HepG2 (cell line): ENCODE measurements around the gene NPC2. TPM values are rescaled to one million over a fixed set of nuclear protein-coding genes. Genes with fewer than 3 reads are reported as not detected.
A peak's percentile ranks its signal among the peaks of the same experiment; 100 is the strongest.

Experiments used
- ARNT ChIP-seq: fragments of 450-650 bp; IDR thresholded peaks from 2 replicates; pipeline ENCODE4 v1.6.1; 2017
- CREBL2 ChIP-seq: sonication (generic); formaldehyde crosslinking; IDR thresholded peaks from 2 replicates; pipeline ENCODE4 v1.8.1; 2023; ENCODE audit warnings: missing genetic modification reagents, mild to moderate bottlenecking, borderline replicate concordance
- CSRNP2 ChIP-seq: sonication (generic); formaldehyde crosslinking; conservative IDR thresholded peaks from 2 replicates; pipeline ENCODE4 v1.8.0; 2022; ENCODE audit warnings: low read depth, missing genetic modification reagents
- HES4 ChIP-seq: sonication (generic); formaldehyde crosslinking; IDR thresholded peaks from 2 replicates; pipeline ENCODE4 v1.9.0; 2021; ENCODE audit warnings: mild to moderate bottlenecking, missing genetic modification reagents, borderline replicate concordance
- HNRNPK ChIP-seq: fragments of 200-400 bp; formaldehyde crosslinking; IDR thresholded peaks from 2 replicates; pipeline ENCODE4 v1.6.1; 2018; ENCODE audit warnings: low read length, low read depth, moderate library complexity, mild to moderate bottlenecking; ENCODE audit not compliant: poor library complexity, severe bottlenecking
- HOXA7 ChIP-seq: sonication (generic); formaldehyde crosslinking; IDR thresholded peaks from 2 replicates; pipeline ENCODE4 v1.8.1; 2022; ENCODE audit warnings: mild to moderate bottlenecking, missing genetic modification reagents, moderate library complexity
- ISX ChIP-seq: sonication (generic); formaldehyde crosslinking; conservative IDR thresholded peaks from 2 replicates; pipeline ENCODE4 v1.5.0; 2020; ENCODE audit warnings: missing genetic modification reagents
- KAT7 ChIP-seq: IDR thresholded peaks from 2 replicates; pipeline ENCODE4 v1.6.1; 2018; ENCODE audit warnings: borderline replicate concordance, missing compliant biosample characterization
- MTERF4 ChIP-seq: sonication (generic); formaldehyde crosslinking; IDR thresholded peaks from 2 replicates; pipeline ENCODE4 v1.8.0; 2023; ENCODE audit warnings: mild to moderate bottlenecking, missing genetic modification reagents
- MXD4 ChIP-seq: IDR thresholded peaks from 2 replicates; pipeline ENCODE4 v1.6.1; 2016; ENCODE audit warnings: mild to moderate bottlenecking, missing biosample characterization, missing genetic modification reagents
- NFAT5 ChIP-seq: sonication (generic); formaldehyde crosslinking; IDR thresholded peaks from 2 replicates; pipeline ENCODE4 v1.4.0; 2020; ENCODE audit warnings: missing genetic modification reagents
- SATB2 ChIP-seq: sonication (generic); formaldehyde crosslinking; IDR thresholded peaks from 2 replicates; pipeline ENCODE4 v1.5.0; 2020; ENCODE audit warnings: missing genetic modification reagents
- SMARCC2 ChIP-seq: fragments of 450-650 bp; IDR thresholded peaks from 2 replicates; pipeline ENCODE4 v1.6.1; 2017; ENCODE audit warnings: antibody characterized with exemption, mild to moderate bottlenecking
- SNAI1 ChIP-seq: sonication (generic); formaldehyde crosslinking; IDR thresholded peaks from 2 replicates; pipeline ENCODE4 v1.5.0; 2020; ENCODE audit warnings: mild to moderate bottlenecking, missing genetic modification reagents, borderline replicate concordance
- TOE1 ChIP-seq: sonication (generic); formaldehyde crosslinking; IDR thresholded peaks from 2 replicates; pipeline ENCODE4 v1.4.0; 2020; ENCODE audit warnings: mild to moderate bottlenecking, missing genetic modification reagents
- XRCC5 ChIP-seq: fragments of 200-400 bp; formaldehyde crosslinking; optimal IDR thresholded peaks from 2 replicates; pipeline ENCODE3; 2017; ENCODE audit warnings: mild to moderate bottlenecking, low read length
- ZBTB26 ChIP-seq: IDR thresholded peaks from 2 replicates; pipeline ENCODE4 v1.6.1; 2016; ENCODE audit warnings: missing compliant biosample characterization, missing genetic modification reagents, borderline replicate concordance
- ZNF546 ChIP-seq: sonication (generic); formaldehyde crosslinking; conservative IDR thresholded peaks from 2 replicates; pipeline ENCODE4 v1.8.1; 2023; ENCODE audit warnings: mild to moderate bottlenecking, missing genetic modification reagents
- ZNF746 ChIP-seq: sonication (generic); formaldehyde crosslinking; IDR thresholded peaks from 2 replicates; pipeline ENCODE4 v1.8.0; 2022; ENCODE audit warnings: mild to moderate bottlenecking, missing genetic modification reagents
- ZNF891 ChIP-seq: sonication (generic); formaldehyde crosslinking; IDR thresholded peaks from 2 replicates; pipeline ENCODE4 v1.5.0; 2020; ENCODE audit warnings: mild to moderate bottlenecking, missing genetic modification reagents
- polyA plus RNA-seq, 8 experiments: library from polyadenylated mRNA; depleted of rRNA in 3 of 8; stranded (reverse) in 7 of 8; unstranded in 1 of 8; fragments of >200 nt; fragmentation: Illumina TruSeq in 4 of 8; extraction: Trizol in 4 of 8; gene quantifications; 2 replicates each; pipeline versions ENCODE4 v1.2.1 to v1.2.3, GENCODE V29; 2011 to 2016; ENCODE audit warnings: low read depth in 4 of 8, missing spikeins in 1 of 8, mixed read lengths in 1 of 8; ENCODE audit not compliant: insufficient read depth in 1 of 8
- total RNA-seq, 5 experiments: library from RNA; depleted of rRNA; stranded (reverse); fragments of >200 nt; fragmentation: Illumina TruSeq; extraction: Trizol; gene quantifications; 2 replicates each; pipeline ENCODE4 v1.2.3, GENCODE V29; 2016; ENCODE audit warnings: low read depth in 1 of 5

The NPC2 gene
- total and polyA plus RNA-seq, 2 of the 13 experiments (the other 11 are each of a cell fraction or from before 2014, with no cell fraction given): 132 to 164 TPM

GRCh38 chr14:74492776-74493342 lies at the start of gene NPC2 (continued):
- TF ChIP-seq MTERF4 (CRISPR knock-in tag): no peak
- no peak for TF ChIP-seq XRCC5
- no peak for TF ChIP-seq SATB2 (CRISPR knock-in tag)
- TF ChIP-seq HES4 (CRISPR knock-in tag): peak; percentile 46; the same call in 1 of the 2 replicates
- 0 out of 2 replicates have a peak, but pooled peaks have one; percentile 50 for TF ChIP-seq KAT7 (CRISPR knock-in tag)
- no peak for TF ChIP-seq HOXA7 (CRISPR knock-in tag)
- TF ChIP-seq ZNF891: no peak
- TF ChIP-seq ZNF746: no peak
- no peak for TF ChIP-seq ZBTB26
- TF ChIP-seq SNAI1 (CRISPR knock-in tag): 0 out of 2 replicates have a peak, but pooled peaks have one; percentile 57
- no peak for TF ChIP-seq HNRNPK
- TF ChIP-seq MXD4: peak; percentile 60; the same call in 1 of the 2 replicates
- TF ChIP-seq NFAT5 (CRISPR knock-in tag): no peak
- no peak for TF ChIP-seq SMARCC2
- TF ChIP-seq ZNF546 (CRISPR knock-in tag): no peak
- 0 out of 2 replicates have a peak, but pooled peaks have one; percentile 61 for TF ChIP-seq CREBL2 (CRISPR knock-in tag)
- TF ChIP-seq CSRNP2 (CRISPR knock-in tag): no peak
- no peak for TF ChIP-seq TOE1 (CRISPR knock-in tag)
- no peak for TF ChIP-seq ARNT
- TF ChIP-seq ISX: no peak
